ENCODE data around the gene ACKR4. TPM values are rescaled to one million over a fixed set of nuclear protein-coding genes. Genes with fewer than 3 reads are reported as not detected.

The ACKR4 gene
- total and polyA plus RNA-seq, 2 donors (not counting 1 experiment from before 2014, with no cell fraction given), result 0.15 to 0.21 TPM

DNA sequence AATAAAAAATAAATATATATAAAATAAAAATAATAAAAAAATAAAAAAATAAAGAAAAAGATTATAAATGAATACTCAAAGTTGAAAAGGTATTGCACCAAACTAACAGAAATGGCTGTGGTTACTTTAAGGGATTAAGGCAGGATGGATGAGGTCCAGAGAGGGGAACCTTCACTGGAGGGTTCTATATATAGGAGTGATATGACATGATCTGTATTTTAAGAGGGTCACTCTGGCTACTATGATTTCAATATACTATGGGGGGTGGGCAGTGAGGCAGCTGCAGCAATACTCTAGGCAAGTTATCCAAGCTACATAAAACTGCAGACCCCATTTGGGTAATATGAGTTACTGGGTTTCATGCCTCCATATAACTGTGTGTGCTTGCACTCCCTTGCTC lies 38.0 kb downstream of the ACKR4 start:
- no peak overlapping the region for H3K9ac ChIP-seq (ENCODE audit: low read length)
- CTCF ChIA-PET, result interaction anchor here (0.6 to 1.6 kb wide), 3 partner anchors 8 to 99 kb away, joined by 3 to 7 read pairs (median 4); no protein-coding TSS in a partner anchor
- no peaks in the 10 kb centered on the region for H3K27me3 ChIP-seq (replicated peaks in 1 of 4; ENCODE audit: control extremely low read depth in 1 of 4, control insufficient read depth in 3 of 4, insufficient read depth in 4 of 4, low read length in 3 of 4)
- Mint-ChIP-seq H3K27me3 (no peaks in the 10 kb centered on the region), H3K9me3 (ENCODE audit: insufficient read depth) (no peaks in the 10 kb centered on the region), H3K4me3 (no peak overlapping the region), H3K4me1 (no peaks in the 10 kb centered on the region), H3K27ac (peak overlapping the region; percentile 26)
- H3K9me3 ChIP-seq (ENCODE audit: control extremely low read depth in 1 of 3, control insufficient read depth in 2 of 3, insufficient read depth in 1 of 3, low read length in 2 of 3), result no peaks in the 10 kb centered on the region
- H3K4me2 ChIP-seq (replicated peaks; ENCODE audit: low read depth, low read length, poor library complexity, severe bottlenecking), result no peak overlapping the region
- no peaks in the 10 kb centered on the region for H3K79me2 ChIP-seq (ENCODE audit: control insufficient read depth, insufficient read depth, low read length)
- no peak for ATAC-seq (ENCODE audit: low read depth)
- no peak overlapping the region for H3K27ac ChIP-seq (ENCODE audit: low read length in 2 of 2)
- no peaks in the 10 kb centered on the region for H4K20me1 ChIP-seq (ENCODE audit: control insufficient read depth, insufficient read depth, low read length, poor library complexity, severe bottlenecking)
- H3K36me3 ChIP-seq (replicated peaks in 1 of 2; ENCODE audit: control extremely low read depth in 1 of 2, control insufficient read depth in 1 of 2, extremely low read depth in 1 of 2, insufficient read depth in 2 of 2, low read length in 1 of 2), result peaks cover 0 to 16% of the 10 kb centered on the region in 2 experiments
- H3K4me1 ChIP-seq (ENCODE audit: control insufficient read depth in 2 of 2, insufficient read depth in 2 of 2, low read length in 2 of 2), result no peaks in the 10 kb centered on the region
- no peak overlapping the region for H2AFZ ChIP-seq (ENCODE audit: insufficient read depth, low read depth, low read length, poor library complexity, severe bottlenecking)
- TF ChIP-seq EZH2 (IDR thresholded peaks at IDR 0.05; ENCODE audit: borderline replicate concordance, insufficient read depth, low read depth, low read length, poor library complexity, severe bottlenecking), result no peak
- TF ChIP-seq, protein P1, sequence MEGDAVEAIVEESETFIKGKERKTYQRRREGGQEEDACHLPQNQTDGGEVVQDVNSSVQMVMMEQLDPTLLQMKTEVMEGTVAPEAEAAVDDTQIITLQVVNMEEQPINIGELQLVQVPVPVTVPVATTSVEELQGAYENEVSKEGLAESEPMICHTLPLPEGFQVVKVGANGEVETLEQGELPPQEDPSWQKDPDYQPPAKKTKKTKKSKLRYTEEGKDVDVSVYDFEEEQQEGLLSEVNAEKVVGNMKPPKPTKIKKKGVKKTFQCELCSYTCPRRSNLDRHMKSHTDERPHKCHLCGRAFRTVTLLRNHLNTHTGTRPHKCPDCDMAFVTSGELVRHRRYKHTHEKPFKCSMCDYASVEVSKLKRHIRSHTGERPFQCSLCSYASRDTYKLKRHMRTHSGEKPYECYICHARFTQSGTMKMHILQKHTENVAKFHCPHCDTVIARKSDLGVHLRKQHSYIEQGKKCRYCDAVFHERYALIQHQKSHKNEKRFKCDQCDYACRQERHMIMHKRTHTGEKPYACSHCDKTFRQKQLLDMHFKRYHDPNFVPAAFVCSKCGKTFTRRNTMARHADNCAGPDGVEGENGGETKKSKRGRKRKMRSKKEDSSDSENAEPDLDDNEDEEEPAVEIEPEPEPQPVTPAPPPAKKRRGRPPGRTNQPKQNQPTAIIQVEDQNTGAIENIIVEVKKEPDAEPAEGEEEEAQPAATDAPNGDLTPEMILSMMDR (IDR thresholded peaks at IDR 0.05), result no peak
- no peak for DNase-seq
- POLR2A ChIA-PET, result no interaction called here
- no peak overlapping the region for H3K4me3 ChIP-seq (ENCODE audit: control extremely low read depth in 1 of 5, extremely low read depth in 1 of 5, insufficient read depth in 1 of 5, low read depth in 2 of 5, low read length in 4 of 5)
- intact Hi-C loops (cut with micrococcal nuclease), result no loop called here

GRCh38 chr3:132637590-132637989 lies 40.5 kb downstream of the ACKR4 start:
- no peaks in the 10 kb centered on the region for H3K4me1 ChIP-seq (ENCODE audit: control insufficient read depth in 2 of 2, insufficient read depth in 2 of 2, low read length in 2 of 2)
- no peaks in the 10 kb centered on the region for H3K79me2 ChIP-seq (ENCODE audit: control insufficient read depth, insufficient read depth, low read length)
- H4K20me1 ChIP-seq (ENCODE audit: control insufficient read depth, insufficient read depth, low read length, poor library complexity, severe bottlenecking), result no peaks in the 10 kb centered on the region
- H3K9me3 Mint-ChIP-seq (ENCODE audit: insufficient read depth), result no peaks in the 10 kb centered on the region
- no peak overlapping the region for H3K4me3 Mint-ChIP-seq
- no peak overlapping the region for H3K4me3 ChIP-seq (ENCODE audit: control extremely low read depth in 1 of 5, extremely low read depth in 1 of 5, insufficient read depth in 1 of 5, low read depth in 2 of 5, low read length in 4 of 5)
- no peak overlapping the region for H3K27ac ChIP-seq (ENCODE audit: low read length in 2 of 2)
- DNase-seq (no peak), ATAC-seq (ENCODE audit: low read depth) (no peak)
- no peak overlapping the region for H2AFZ ChIP-seq (ENCODE audit: insufficient read depth, low read depth, low read length, poor library complexity, severe bottlenecking)
- intact Hi-C loops (cut with micrococcal nuclease), result no loop called here
- ChIA-PET POLR2A (no interaction called here), CTCF (no interaction called here)
- no peak for TF ChIP-seq EZH2 (IDR thresholded peaks at IDR 0.05; ENCODE audit: borderline replicate concordance, insufficient read depth, low read depth, low read length, poor library complexity, severe bottlenecking)
- TF ChIP-seq, protein P1 (IDR thresholded peaks at IDR 0.05), result no peak
- H3K36me3 ChIP-seq (replicated peaks in 1 of 2; ENCODE audit: control extremely low read depth in 1 of 2, control insufficient read depth in 1 of 2, extremely low read depth in 1 of 2, insufficient read depth in 2 of 2, low read length in 1 of 2), result peaks cover 0 to 16% of the 10 kb centered on the region in 2 experiments
- no peaks in the 10 kb centered on the region for H3K27me3 ChIP-seq (replicated peaks in 1 of 4; ENCODE audit: control extremely low read depth in 1 of 4, control insufficient read depth in 3 of 4, insufficient read depth in 4 of 4, low read length in 3 of 4)
- no peaks in the 10 kb centered on the region for H3K27me3 Mint-ChIP-seq
- WGBS (ENCODE audit: insufficient coverage), result no CpG with 5 or more reads among the region's 1 CpG
- H3K9me3 ChIP-seq (ENCODE audit: control extremely low read depth in 1 of 3, control insufficient read depth in 2 of 3, insufficient read depth in 1 of 3, low read length in 2 of 3), result no peaks in the 10 kb centered on the region
- no peak overlapping the region for H3K4me2 ChIP-seq (replicated peaks; ENCODE audit: low read depth, low read length, poor library complexity, severe bottlenecking)
- no peak overlapping the region for H3K27ac Mint-ChIP-seq
- peaks cover 2% of the 10 kb centered on the region for H3K4me1 Mint-ChIP-seq
- H3K9ac ChIP-seq (ENCODE audit: low read length), result no peak overlapping the region

Data from B cell (primary cell).